GM23338 (cell line): Measurements from ENCODE around the gene BMPR1B. TPM values are rescaled to one million over a fixed set of nuclear protein-coding genes. Genes with fewer than 3 reads are reported as not detected.
A peak's percentile ranks its signal among the peaks of the same experiment; 100 is the strongest.

ENCODE experiments used
- ATAC-seq: fragments of 200-7000 bp; cut with Tn5 transposase; 3 replicates; pipeline ENCODE4 v1.9.1; 2020
- DNase-seq: peaks from one replicate; pipeline ENCODE4 v3.0.0-alpha.2; 2015; ENCODE audit warnings: low spot score
- H2AFZ ChIP-seq: fragments of 200-600 bp; sonication (generic); 2 replicates; pipeline ENCODE4 v1.8.0; 2016; ENCODE audit warnings: antibody characterized with exemption, mild to moderate bottlenecking, moderate library complexity
- H3F3A ChIP-seq: fragments of 200-600 bp; sonication (generic); replicated peaks from 2 replicates; pipeline ENCODE4 v1.8.0; 2017; ENCODE audit warnings: antibody characterized with exemption, mixed run types, low read depth
- H3K27ac ChIP-seq: fragments of 200-600 bp; sonication (generic); 2 replicates; pipeline ENCODE4 v1.6.1; 2016; ENCODE audit warnings: low read depth
- H3K27me3 ChIP-seq: fragments of 200-600 bp; sonication (generic); 2 replicates; pipeline ENCODE4 v1.8.0; 2016; ENCODE audit warnings: mild to moderate bottlenecking, mixed run types, moderate library complexity; ENCODE audit not compliant: insufficient read depth
- H3K36me3 ChIP-seq: fragments of 200-600 bp; sonication (generic); 2 replicates; pipeline ENCODE4 v1.8.0; 2016; ENCODE audit warnings: mild to moderate bottlenecking; ENCODE audit not compliant: insufficient read depth
- H3K4me1 ChIP-seq: fragments of 200-600 bp; sonication (generic); 2 replicates; pipeline ENCODE4 v1.8.0; 2016; ENCODE audit warnings: mild to moderate bottlenecking, moderate library complexity; ENCODE audit not compliant: insufficient read depth
- H3K4me2 ChIP-seq: fragments of 200-600 bp; sonication (generic); 2 replicates; pipeline ENCODE4 v1.7.1; 2017; ENCODE audit warnings: mixed run types
- H3K4me3 ChIP-seq: fragments of 200-600 bp; sonication (generic); 2 replicates; pipeline ENCODE4 v1.6.1; 2016; ENCODE audit warnings: mixed run types
- H3K79me2 ChIP-seq: fragments of 200-600 bp; sonication (generic); replicated peaks from 2 replicates; pipeline ENCODE4 v1.8.0; 2017; ENCODE audit warnings: mild to moderate bottlenecking; ENCODE audit not compliant: insufficient read depth
- H3K9me2 ChIP-seq: fragments of 200-600 bp; sonication (generic); 2 replicates; pipeline ENCODE4 v1.8.0; 2017; ENCODE audit not compliant: insufficient read depth
- H4K20me1 ChIP-seq: fragments of 200-600 bp; sonication (generic); replicated peaks from 2 replicates; pipeline ENCODE4 v1.8.0; 2017; ENCODE audit warnings: mild to moderate bottlenecking; ENCODE audit not compliant: insufficient read depth
- H3K27ac Mint-ChIP-seq: 2 replicates; pipeline ENCODE4 v1.8.0; 2020; ENCODE audit warnings: inconsistent platforms, mild to moderate bottlenecking, moderate library complexity, mixed read lengths
- H3K27me3 Mint-ChIP-seq: 3 replicates; pipeline ENCODE4 v1.8.0; 2022; ENCODE audit warnings: low read depth, mild to moderate bottlenecking, moderate library complexity, mixed read lengths, inconsistent platforms; ENCODE audit not compliant: insufficient read depth, poor library complexity
- H3K36me3 Mint-ChIP-seq: 3 replicates; pipeline ENCODE4 v1.8.0; 2021; ENCODE audit warnings: low read depth, mild to moderate bottlenecking, inconsistent platforms, moderate library complexity, mixed read lengths
- H3K4me1 Mint-ChIP-seq: 3 replicates; pipeline ENCODE4 v1.8.0; 2020; ENCODE audit warnings: mild to moderate bottlenecking, inconsistent platforms, mixed read lengths
- H3K4me3 Mint-ChIP-seq: 3 replicates; pipeline ENCODE4 v1.8.0; 2021; ENCODE audit warnings: moderate library complexity, mild to moderate bottlenecking, inconsistent platforms, mixed read lengths
- H3K9me3 Mint-ChIP-seq: 3 replicates; pipeline ENCODE4 v1.8.0; 2020; ENCODE audit warnings: moderate library complexity, mild to moderate bottlenecking, inconsistent platforms, mixed read lengths
- CREB1 ChIP-seq: fragments of 250-450 bp; sonication (Bioruptor Pico); IDR thresholded peaks from 2 replicates; pipeline ENCODE4 v1.5.0; 2020; ENCODE audit warnings: low read depth, mild to moderate bottlenecking, moderate library complexity
- CTCF ChIP-seq, 2 experiments: fragments of 200-600 bp in 1 of 2; sonication (generic) in 1 of 2; conservative IDR thresholded peaks; 2 replicates each; pipeline versions ENCODE4 v1.5.1 to v1.6.1; 2016 to 2017; ENCODE audit warnings: antibody characterized with exemption in 2 of 2, low read depth in 2 of 2, mild to moderate bottlenecking in 2 of 2, moderate library complexity in 1 of 2
- ETS1 ChIP-seq: IDR thresholded peaks from 2 replicates; pipeline ENCODE4 v1.6.1; 2016; ENCODE audit warnings: antibody characterized with exemption
- EZH2 ChIP-seq: fragments of 200-600 bp; sonication (generic); IDR thresholded peaks from one replicate; pipeline ENCODE4 v1.8.0; 2017; ENCODE audit warnings: antibody characterized with exemption, mild to moderate bottlenecking, low read depth; ENCODE audit not compliant: unreplicated experiment
- EZH2phosphoT487 ChIP-seq: fragments of 200-600 bp; sonication (generic); IDR thresholded peaks from one replicate; pipeline ENCODE4 v1.8.1; 2018; ENCODE audit warnings: antibody characterized with exemption; ENCODE audit not compliant: unreplicated experiment
- JUNB ChIP-seq: IDR thresholded peaks from one replicate; pipeline ENCODE4 v1.6.1; 2016; ENCODE audit warnings: antibody characterized with exemption; ENCODE audit not compliant: unreplicated experiment
- NANOG ChIP-seq: IDR thresholded peaks from 2 replicates; pipeline ENCODE4 v1.6.1; 2016; ENCODE audit warnings: antibody characterized with exemption, borderline replicate concordance
- POLR2AphosphoS5 ChIP-seq: IDR thresholded peaks from 2 replicates; pipeline ENCODE4 v1.6.1; 2016; ENCODE audit warnings: antibody characterized with exemption, low read depth
- REST ChIP-seq: IDR thresholded peaks from one replicate; pipeline ENCODE4 v1.6.1; 2018; ENCODE audit warnings: antibody characterized with exemption; ENCODE audit not compliant: unreplicated experiment
- STAT1 ChIP-seq: IDR thresholded peaks from one replicate; pipeline ENCODE4 v1.6.1; 2016; ENCODE audit warnings: antibody characterized with exemption; ENCODE audit not compliant: unreplicated experiment
- ZNF114 ChIP-seq: fragments of 250-450 bp; sonication (Bioruptor Pico); IDR thresholded peaks from 2 replicates; pipeline ENCODE4 v1.5.0; 2020; ENCODE audit warnings: mild to moderate bottlenecking, moderate library complexity
- ZNF331 ChIP-seq: fragments of 250-450 bp; sonication (Bioruptor Pico); IDR thresholded peaks from 2 replicates; pipeline ENCODE4 v1.5.0; 2020; ENCODE audit warnings: low read depth, mild to moderate bottlenecking, moderate library complexity
- ZNF462 ChIP-seq: fragments of 250-450 bp; sonication (Bioruptor Pico); IDR thresholded peaks from 2 replicates; pipeline ENCODE4 v1.5.0; 2020; ENCODE audit warnings: mild to moderate bottlenecking, moderate library complexity
- polyA plus RNA-seq: library from polyadenylated mRNA; unstranded; fragments of >200 nt; fragmentation: Nextera tagmentation; extraction: Ambion mirVana; gene quantifications from 2 replicates; pipeline ENCODE4 v1.2.1, GENCODE V29; 2016
- total RNA-seq: library from RNA; depleted of rRNA; stranded (reverse); fragments of >200 nt; shearing (Covaris generic); gene quantifications from 2 replicates; pipeline ENCODE4 v1.2.3, GENCODE V29; 2014

Gene BMPR1B
- total and polyA plus RNA-seq, 2 experiments from 2014 or later = 0.48 to 1.0 TPM

- Histone ChIP-seq H4K20me1 (no peaks in the 10 kb centered on the region), H3K4me1 (no peaks in the 10 kb centered on the region), H3K27ac (no peak overlapping the region), H3K27me3 (no peaks in the 10 kb centered on the region), H2AFZ (peak overlapping the region; percentile 45; the same call in 1 of the 2 replicates), H3K4me3 (no peak overlapping the region), H3K36me3 (no peaks in the 10 kb centered on the region), H3K4me2 (no peak overlapping the region), H3K79me2 (no peaks in the 10 kb centered on the region), H3K9me2 (no peaks in the 10 kb centered on the region), H3F3A (no peaks in the 10 kb centered on the region)
- Mint-ChIP-seq H3K4me3 (no peak overlapping the region), H3K27ac (no peak overlapping the region), H3K27me3 (peaks cover 3% of the 10 kb centered on the region), H3K36me3 (no peaks in the 10 kb centered on the region), H3K9me3 (no peaks in the 10 kb centered on the region), H3K4me1 (peaks cover 9% of the 10 kb centered on the region)
- TF ChIP-seq REST (no peak), POLR2AphosphoS5 (no peak), ETS1 (no peak), ZNF331 (no peak), STAT1 (no peak), ZNF114 (CRISPR knock-in tag) (no peak), JUNB (no peak), NANOG (no peak), CREB1 (CRISPR knock-in tag) (no peak), EZH2 (no peak), CTCF (conservative IDR thresholded peaks at IDR 0.05; ENCODE audit: low read depth in 2 of 2) (no peak), ZNF462 (CRISPR knock-in tag) (no peak), EZH2phosphoT487 (no peak)
- ATAC-seq (no peak), DNase-seq (no peak)
Observed at GRCh38 chr4:94724016-94724790, 33.6 kb upstream of the BMPR1B start.
